HAP-1 (cell line): Measurements from ENCODE around the gene TMEM116.
A peak's percentile ranks its signal among the peaks of the same experiment; 100 is the strongest.
"Not testable (repeated sequence)": the region's sequence is repeated elsewhere in the genome, so short reads cannot be mapped to it uniquely, and the experiment has no call there.

Experiments used
- DNase-seq, 2 experiments: peaks; one replicate each; pipeline ENCODE4 v3.0.0-alpha.2; 2016 to 2020; ENCODE audit warnings: low spot score in 2 of 2
- H3K27me3 ChIP-seq: fragments of 250-450 bp; sonication (Bioruptor Pico); 2 replicates; pipeline ENCODE4 v1.5.1; 2020; ENCODE audit warnings: low read depth, mild to moderate bottlenecking, moderate library complexity
- H3K36me3 ChIP-seq: fragments of 250-450 bp; sonication (Bioruptor Pico); replicated peaks from 2 replicates; pipeline ENCODE4 v1.5.1; 2020; ENCODE audit warnings: mild to moderate bottlenecking
- H3K4me1 ChIP-seq: fragments of 250-450 bp; sonication (Bioruptor Pico); 2 replicates; pipeline ENCODE4 v1.5.1; 2020; ENCODE audit warnings: mild to moderate bottlenecking
- H3K4me3 ChIP-seq: fragments of 250-450 bp; sonication (Bioruptor Pico); 2 replicates; pipeline ENCODE4 v1.5.1; 2020; ENCODE audit warnings: mild to moderate bottlenecking, moderate library complexity
- H3K9me3 ChIP-seq: fragments of 250-450 bp; sonication (Bioruptor Pico); 2 replicates; pipeline ENCODE4 v1.5.1; 2020; ENCODE audit warnings: mild to moderate bottlenecking, moderate library complexity
- in situ Hi-C: fragments of 300-500 bp; cut with MboI; formaldehyde crosslinking; loops from 3 replicates; pipeline ENCODE4 v1.14.3; 2020; ENCODE audit warnings: low sequenced_read_pairs, inconsistent platforms, mixed read lengths

Gene TMEM116

GRCh38 chr12:112018571-112019237 is 5.7 kb upstream of the TMEM116 start:
- Histone ChIP-seq H3K9me3 (no peaks in the 10 kb centered on the region), H3K4me1 (peaks cover 13% of the 10 kb centered on the region), H3K27me3 (no peaks in the 10 kb centered on the region), H3K4me3 (no peak overlapping the region), H3K36me3 (peaks cover 63% of the 10 kb centered on the region)
- in situ Hi-C loops = no loop called here
- no peak for DNase-seq

DNA sequence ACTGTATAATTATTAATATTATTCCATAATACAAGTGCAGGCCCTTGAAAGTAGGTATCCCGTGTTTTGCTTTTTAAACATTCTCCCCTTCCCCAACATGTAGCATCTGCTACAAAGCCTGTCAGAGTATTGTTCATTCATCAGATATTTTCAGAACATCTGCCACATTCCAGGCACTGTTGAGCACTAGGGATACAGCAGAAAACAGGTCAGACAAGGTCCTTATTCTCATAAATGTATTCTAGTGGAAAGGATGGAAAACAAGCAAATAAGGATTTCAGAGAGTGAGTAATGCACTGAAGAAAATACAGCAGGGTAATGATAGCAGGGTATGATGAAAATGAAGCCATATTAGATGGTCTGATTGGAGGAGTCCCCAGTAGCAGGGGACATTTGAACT is 4.1 kb upstream of the TMEM116 start:
- in situ Hi-C loops = no loop called here
- no peak overlapping the region for H3K4me3 ChIP-seq
- peaks cover 19% of the 10 kb centered on the region for H3K4me1 ChIP-seq
- H3K36me3 ChIP-seq = peaks cover 46% of the 10 kb centered on the region
- no peaks in the 10 kb centered on the region for H3K27me3 ChIP-seq
- DNase-seq = no peak
- H3K9me3 ChIP-seq = 0 out of 2 replicates have a peak, but pooled peaks cover 2% of the 10 kb centered on the region

- Histone ChIP-seq H3K9me3 (0 out of 2 replicates have a peak, but pooled peaks cover 2% of the 10 kb centered on the region), H3K4me1 (peaks cover 21% of the 10 kb centered on the region), H3K27me3 (no peaks in the 10 kb centered on the region), H3K4me3 (no peak overlapping the region), H3K36me3 (peaks cover 38% of the 10 kb centered on the region)
- in situ Hi-C loops = no loop called here
- no peak for DNase-seq
These were observed 3.0 kb upstream of the TMEM116 start for GRCh38 chr12:112015938-112016337.

DNA sequence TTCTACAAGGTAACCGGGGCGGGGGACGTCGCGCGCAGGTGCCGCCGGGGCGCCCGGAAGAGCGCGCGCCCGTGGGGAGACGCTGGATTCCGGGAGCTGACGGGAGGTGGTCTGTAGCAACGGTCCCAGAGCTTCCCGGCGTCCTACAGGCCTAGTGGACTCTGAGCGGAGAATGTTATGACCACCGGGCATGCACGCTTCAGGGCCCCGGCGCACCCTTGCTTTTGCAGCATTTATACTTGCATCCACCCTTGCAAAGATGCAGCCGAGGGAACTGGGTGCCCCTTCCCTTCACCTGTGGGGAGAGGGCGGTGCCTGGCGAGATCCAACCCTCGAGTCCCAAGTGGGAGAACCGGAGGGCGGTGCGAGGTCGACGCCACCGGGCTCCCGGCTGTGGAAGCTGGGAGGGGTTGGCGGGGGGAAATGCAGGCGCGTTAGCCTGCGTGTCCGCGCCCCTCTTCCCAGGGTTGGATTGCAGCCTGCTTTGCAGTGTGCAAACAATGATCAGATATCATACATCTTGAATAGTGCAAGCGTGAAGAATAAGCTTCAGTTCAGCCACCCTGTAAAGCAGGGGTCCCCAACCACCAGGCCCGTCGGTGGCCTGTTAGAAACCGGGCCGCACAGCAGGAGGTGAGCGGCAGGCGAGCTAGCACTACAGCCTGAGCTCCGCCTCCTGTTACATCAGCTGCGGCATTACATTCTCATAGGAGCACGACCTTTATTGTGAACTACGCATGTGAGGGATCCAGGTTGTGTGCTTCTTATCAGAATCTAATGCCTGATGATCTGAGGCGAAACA is 837 bp upstream of the TMEM116 start:
- peaks cover 20% of the 10 kb centered on the region for H3K4me1 ChIP-seq
- no peaks in the 10 kb centered on the region for H3K27me3 ChIP-seq
- DNase-seq = peak; percentile 69 to 84
- 0 out of 2 replicates have a peak, but pooled peaks cover 2% of the 10 kb centered on the region for H3K9me3 ChIP-seq
- in situ Hi-C loops = no loop called here
- peak overlapping the region; percentile 77 for H3K4me3 ChIP-seq
- H3K36me3 ChIP-seq = peaks cover 21% of the 10 kb centered on the region

DNA sequence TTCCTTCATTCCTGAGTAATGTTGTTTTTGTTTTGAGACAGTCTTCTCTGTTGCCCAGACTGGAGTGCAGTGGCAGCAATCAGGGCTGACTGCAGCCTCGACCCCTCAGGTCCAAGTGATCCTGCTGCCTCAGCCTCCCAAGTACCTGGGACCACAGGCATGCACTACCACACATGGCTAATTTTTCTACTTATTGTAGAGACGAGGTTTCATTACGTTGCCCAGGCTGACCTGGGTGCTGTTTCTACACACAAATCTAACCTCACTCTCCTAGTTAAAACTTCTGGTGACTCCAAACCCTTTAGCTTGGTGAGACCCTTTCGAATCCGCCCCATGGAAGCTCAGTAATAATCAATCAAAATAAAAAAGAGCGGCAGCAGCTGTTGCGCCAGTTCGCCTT is 1.3 kb downstream of the TMEM116 start:
- peaks cover 14% of the 10 kb centered on the region for H3K4me1 ChIP-seq

GRCh38 chr12:112010415-112011344 is 2.3 kb downstream of the TMEM116 start:
- Histone ChIP-seq H3K4me1 (peaks cover 14% of the 10 kb centered on the region), H3K4me3 (no peak overlapping the region)
- in situ Hi-C loops = no loop called here

More for the DNA sequence above, 1.3 kb downstream of the TMEM116 start:
- in situ Hi-C loops = no loop called here
- Histone ChIP-seq H3K36me3 (peaks cover 14% of the 10 kb centered on the region), H3K4me3 (peak overlapping the region; percentile 77; the same call in 1 of the 2 replicates), H3K9me3 (0 out of 2 replicates have a peak, but pooled peaks cover 2% of the 10 kb centered on the region), H3K27me3 (no peaks in the 10 kb centered on the region)
- no peak for DNase-seq

DNA sequence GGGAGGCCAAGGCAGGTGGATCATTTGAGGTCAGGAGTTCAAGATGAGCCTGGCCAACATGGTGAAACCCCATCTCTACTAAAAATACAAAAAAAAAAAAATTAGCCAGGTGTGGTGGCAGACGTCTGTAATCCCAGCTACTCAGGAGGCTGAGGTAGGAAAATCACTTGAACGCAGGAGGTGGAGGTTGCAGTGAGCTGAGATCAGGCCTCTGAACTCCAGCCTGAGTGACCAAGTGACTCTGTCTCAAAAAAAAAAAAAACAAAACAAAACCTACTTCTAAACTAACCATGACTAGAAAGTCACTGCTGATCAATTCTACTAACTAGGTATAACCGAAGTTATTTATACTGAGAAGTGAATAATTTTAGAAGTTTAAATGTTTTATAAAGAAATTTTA is 3.4 kb downstream of the TMEM116 start:
- in situ Hi-C loops, H3K4me3 ChIP-seq, H3K36me3 ChIP-seq, DNase-seq, H3K27me3 ChIP-seq, H3K9me3 ChIP-seq: not testable (repeated sequence)
- peaks cover 13% of the 10 kb centered on the region for H3K4me1 ChIP-seq

More at GRCh38 chr12:112010415-112011344, 2.3 kb downstream of the TMEM116 start:
- Histone ChIP-seq H3K36me3 (peaks cover 6% of the 10 kb centered on the region), H3K27me3 (no peaks in the 10 kb centered on the region), H3K9me3 (0 out of 2 replicates have a peak, but pooled peaks cover 2% of the 10 kb centered on the region)
- DNase-seq = no peak

GRCh38 chr12:112008918-112009317 is 4.0 kb downstream of the TMEM116 start:
- no peak for DNase-seq
- H3K36me3 ChIP-seq = no peaks in the 10 kb centered on the region
- H3K4me3 ChIP-seq = no peak overlapping the region
- H3K27me3 ChIP-seq = no peaks in the 10 kb centered on the region
- H3K9me3 ChIP-seq = 0 out of 2 replicates have a peak, but pooled peaks cover 2% of the 10 kb centered on the region
- peaks cover 9% of the 10 kb centered on the region for H3K4me1 ChIP-seq
- in situ Hi-C loops = no loop called here

GRCh38 chr12:112007945-112008344 is 5.0 kb downstream of the TMEM116 start:
- 0 out of 2 replicates have a peak, but pooled peaks cover 2% of the 10 kb centered on the region for H3K9me3 ChIP-seq
- no peak overlapping the region for H3K4me3 ChIP-seq
- no peaks in the 10 kb centered on the region for H3K36me3 ChIP-seq
- no peaks in the 10 kb centered on the region for H3K27me3 ChIP-seq
- H3K4me1 ChIP-seq = peaks cover 9% of the 10 kb centered on the region
- DNase-seq = no peak
- in situ Hi-C loops = no loop called here

GRCh38 chr12:112005419-112006395 is 7.3 kb downstream of the TMEM116 start:
- Histone ChIP-seq H3K36me3 (no peaks in the 10 kb centered on the region), H3K4me3 (no peak overlapping the region), H3K4me1 (no peaks in the 10 kb centered on the region; the same call in 1 of the 2 replicates), H3K27me3 (no peaks in the 10 kb centered on the region), H3K9me3 (no peaks in the 10 kb centered on the region)
- no peak for DNase-seq
- in situ Hi-C loops = no loop called here

GRCh38 chr12:112004041-112004440 is 8.9 kb downstream of the TMEM116 start:
- no peaks in the 10 kb centered on the region for H3K27me3 ChIP-seq
- no peaks in the 10 kb centered on the region; the same call in 1 of the 2 replicates for H3K4me1 ChIP-seq
- no peaks in the 10 kb centered on the region for H3K36me3 ChIP-seq
- no peak overlapping the region for H3K4me3 ChIP-seq
- H3K9me3 ChIP-seq = no peaks in the 10 kb centered on the region
- DNase-seq = no peak
- in situ Hi-C loops = no loop called here

- no peaks in the 10 kb centered on the region for H3K4me1 ChIP-seq
- H3K9me3 ChIP-seq = no peaks in the 10 kb centered on the region
- H3K36me3 ChIP-seq = no peaks in the 10 kb centered on the region
- no peak overlapping the region for H3K4me3 ChIP-seq
- H3K27me3 ChIP-seq = no peaks in the 10 kb centered on the region
- in situ Hi-C loops = no loop called here
- no peak for DNase-seq
These were observed 11.4 kb downstream of the TMEM116 start for GRCh38 chr12:112001576-112001975.
